Ovary (tissue), 3 donors: ENCODE measurements around the gene STC2.

ENCODE experiments used
- POLR2A ChIP-seq: fragments of 450-650 bp; IDR thresholded peaks from one replicate; pipeline ENCODE4 v1.6.1; 2017; ENCODE audit warnings: antibody characterized with exemption, mild to moderate bottlenecking, moderate library complexity
- TF ChIP-seq, protein P1 (sequence below), 3 donors: fragments of 450-650 bp in 2 of 3; fragments of 200-600 bp in 1 of 3; IDR thresholded peaks; one replicate each; pipeline versions ENCODE4 v1.5.1 to v1.8.0; 2016 to 2022; ENCODE audit warnings: antibody characterized with exemption in 3 of 3, mild to moderate bottlenecking in 1 of 3
- donor health status: DM: no; HTN: no; CAD: no.

- no peak for TF ChIP-seq POLR2A
- TF ChIP-seq, protein P1, sequence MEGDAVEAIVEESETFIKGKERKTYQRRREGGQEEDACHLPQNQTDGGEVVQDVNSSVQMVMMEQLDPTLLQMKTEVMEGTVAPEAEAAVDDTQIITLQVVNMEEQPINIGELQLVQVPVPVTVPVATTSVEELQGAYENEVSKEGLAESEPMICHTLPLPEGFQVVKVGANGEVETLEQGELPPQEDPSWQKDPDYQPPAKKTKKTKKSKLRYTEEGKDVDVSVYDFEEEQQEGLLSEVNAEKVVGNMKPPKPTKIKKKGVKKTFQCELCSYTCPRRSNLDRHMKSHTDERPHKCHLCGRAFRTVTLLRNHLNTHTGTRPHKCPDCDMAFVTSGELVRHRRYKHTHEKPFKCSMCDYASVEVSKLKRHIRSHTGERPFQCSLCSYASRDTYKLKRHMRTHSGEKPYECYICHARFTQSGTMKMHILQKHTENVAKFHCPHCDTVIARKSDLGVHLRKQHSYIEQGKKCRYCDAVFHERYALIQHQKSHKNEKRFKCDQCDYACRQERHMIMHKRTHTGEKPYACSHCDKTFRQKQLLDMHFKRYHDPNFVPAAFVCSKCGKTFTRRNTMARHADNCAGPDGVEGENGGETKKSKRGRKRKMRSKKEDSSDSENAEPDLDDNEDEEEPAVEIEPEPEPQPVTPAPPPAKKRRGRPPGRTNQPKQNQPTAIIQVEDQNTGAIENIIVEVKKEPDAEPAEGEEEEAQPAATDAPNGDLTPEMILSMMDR (IDR thresholded peaks at IDR 0.05), result no peak
These were observed 24.4 kb upstream of the STC2 start for GRCh38 chr5:173352366-173353349.
